GM10248 (cell line): ENCODE measurements around the gene SIVA1.
A peak's percentile ranks its signal among the peaks of the same experiment; 100 is the strongest.

Source experiments
- CTCF ChIA-PET: fragments of 300-600 bp; sonication (Branson Sonifier 250); formaldehyde crosslinking; extraction: SDS; loops from one replicate; lab custom pipeline; 2021; ENCODE audit warnings: antibody characterized with exemption; lab: Yijun Ruan, JAX
- POLR2A ChIA-PET: fragments of 350-650 bp; sonication (Branson Sonifier 250); formaldehyde crosslinking; extraction: SDS; loops from one replicate; lab custom pipeline; 2020; ENCODE audit warnings: antibody characterized with exemption; lab: Yijun Ruan, JAX
- DNase-seq: peaks from one replicate; pipeline ENCODE4 v3.0.0; 2012; ENCODE audit errors: extremely low spot score
- CTCF ChIP-seq: IDR thresholded peaks from 2 replicates; pipeline ENCODE4 v1.5.1; 2012; ENCODE audit warnings: mild to moderate bottlenecking, low read depth; ENCODE audit errors: extremely low read depth, missing control alignments, control extremely low read depth

Gene SIVA1

GRCh38 chr14:104770072-104770579 is 17.2 kb downstream of the SIVA1 start:
- CTCF ChIA-PET: interaction anchor here (1.6 to 7.7 kb wide), 4 partner anchors 16 to 56 kb away, joined by 6 to 136 read pairs (median 33); partner anchors contain the start of genes SIVA1 and ZBTB42
- POLR2A ChIA-PET: no interaction called here
- TF ChIP-seq CTCF: no peak
- no peak for DNase-seq

- POLR2A ChIA-PET: no interaction called here
- CTCF ChIA-PET: interaction anchor here (1.3 to 7.7 kb wide), 4 partner anchors 16 to 56 kb away, joined by 3 to 136 read pairs (median 33); partner anchors contain the start of gene SIVA1
- peak; percentile 28 for TF ChIP-seq CTCF
- no peak for DNase-seq
Measured at GRCh38 chr14:104770851-104771272, 17.9 kb downstream of the SIVA1 start.

- CTCF ChIA-PET: interaction anchor here (1.3 to 7.7 kb wide), 4 partner anchors 17 to 55 kb away, joined by 3 to 136 read pairs (median 33); partner anchors contain the start of gene SIVA1
- no peak for TF ChIP-seq CTCF
- DNase-seq: no peak
- POLR2A ChIA-PET: no interaction called here
Measured at GRCh38 chr14:104771374-104771773, 18.4 kb downstream of the SIVA1 start.

GRCh38 chr14:104771918-104772706 is 19.2 kb downstream of the SIVA1 start:
- ChIA-PET POLR2A (no interaction called here), CTCF (interaction anchor here (1.0 kb wide), 1 partner anchor 16 kb away, joined by 4 read pairs; no protein-coding TSS in a partner anchor)
- DNase-seq: no peak
- TF ChIP-seq CTCF: no peak

GRCh38 chr14:104772707-104773504 is 20.0 kb downstream of the SIVA1 start:
- CTCF ChIA-PET: interaction anchor here (1.0 kb wide), 1 partner anchor 15 kb away, joined by 4 read pairs; no protein-coding TSS in a partner anchor
- DNase-seq: no peak
- no peak for TF ChIP-seq CTCF
- POLR2A ChIA-PET: interaction anchor here (0.6 kb wide), 1 partner anchor 8 kb away, joined by 4 read pairs; no protein-coding TSS in a partner anchor
